HCT116 (cell line): ENCODE results near the gene PIGM. TPM values are rescaled to one million over a fixed set of nuclear protein-coding genes. Genes with fewer than 3 reads are reported as not detected.

Experiments used
- ATAC-seq: fragments of 200-7000 bp; cut with Tn5 transposase; 2 replicates; pipeline ENCODE4 v1.9.1; 2020; ENCODE audit warnings: mild to moderate bottlenecking, moderate library complexity
- BruUV-seq: library from RNA; stranded (reverse); fragments of 400-500 nt; replicated peaks from 2 replicates; lab custom pipeline; 2021; lab: Mats Ljungman, UMichigan
- CTCF ChIA-PET: fragments of 300-600 bp; sonication (Branson Sonifier 250); formaldehyde crosslinking; loops from one replicate; lab custom pipeline; 2021; ENCODE audit warnings: antibody characterized with exemption; lab: Charles Lee
- POLR2A ChIA-PET: fragments of 300-600, 350-600 bp; sonication (Branson Sonifier 250); formaldehyde crosslinking; loops from one replicate; lab custom pipeline; 2021; ENCODE audit warnings: antibody characterized with exemption; lab: Charles Lee
- RAD21 ChIA-PET, 2 experiments: fragments of 300-600 bp; sonication (Branson Sonifier 250); formaldehyde crosslinking; loops; one replicate each; lab custom pipeline; 2023; ENCODE audit warnings: low total read pairs in 2 of 2; ENCODE audit not compliant: uncharacterized antibody in 2 of 2, unreplicated experiment in 2 of 2, low non-redundant PET in 1 of 2; lab: Charles Lee
- DNase-seq: peaks from one replicate; pipeline ENCODE4 v3.0.0-alpha.2; 2010; ENCODE audit warnings: low read depth, low spot score
- H2AFZ ChIP-seq: fragments of 200-600 bp; shearing (Covaris generic), sonication (generic); 2 replicates; pipeline ENCODE4 v1.6.1; 2017; ENCODE audit warnings: low read depth, mixed run types, mixed read lengths, antibody characterized with exemption, low read length; ENCODE audit not compliant: poor library complexity, severe bottlenecking
- H3K27ac ChIP-seq: 2 replicates; pipeline ENCODE4 v1.5.1; 2012; ENCODE audit warnings: low read depth, low read length
- H3K27me3 ChIP-seq: fragments of 200-600 bp; sonication (generic); 2 replicates; pipeline ENCODE4 v1.6.1; 2016; ENCODE audit warnings: mixed run types, low read length, mixed read lengths; ENCODE audit not compliant: insufficient read depth
- H3K36me3 ChIP-seq, 2 experiments: fragments of 200-500 bp in 1 of 2; fragments of 200-600 bp in 1 of 2; sonication (Bioruptor generic) in 1 of 2; sonication (generic) in 1 of 2; 2 replicates each; pipeline versions ENCODE4 v1.5.1 to v1.6.1; 2014 to 2016; ENCODE audit warnings: low read length in 2 of 2, inconsistent platforms in 1 of 2, mixed read lengths in 1 of 2, mixed run types in 1 of 2; ENCODE audit not compliant: insufficient read depth in 2 of 2, control insufficient read depth in 1 of 2
- H3K4me1 ChIP-seq, 2 experiments: fragments of 200-600 bp in 1 of 2; sonication (generic) in 1 of 2; 2 replicates each; pipeline versions ENCODE4 v1.5.1 to v1.6.1; 2012 to 2017; ENCODE audit warnings: low read length in 2 of 2, inconsistent platforms in 1 of 2, mild to moderate bottlenecking in 1 of 2, mixed read lengths in 1 of 2, mixed run types in 1 of 2, moderate library complexity in 1 of 2; ENCODE audit not compliant: insufficient read depth in 2 of 2, control insufficient read depth in 1 of 2
- H3K4me2 ChIP-seq: fragments of 200-600 bp; sonication (generic); 2 replicates; pipeline ENCODE4 v1.6.1; 2017; ENCODE audit warnings: mixed run types, low read length, mixed read lengths
- H3K4me3 ChIP-seq, 2 experiments: fragments of 200-600 bp in 1 of 2; sonication (generic) in 1 of 2; replicated peaks in 1 of 2; 2 replicates each; pipeline ENCODE4 v1.5.1; 2011 to 2016; ENCODE audit warnings: low read length in 2 of 2, control low read depth in 1 of 2, low read depth in 1 of 2, mild to moderate bottlenecking in 1 of 2, mixed read lengths in 1 of 2, mixed run types in 1 of 2
- H3K79me2 ChIP-seq: fragments of 200-600 bp; sonication (generic); 2 replicates; pipeline ENCODE4 v1.6.1; 2017; ENCODE audit warnings: mild to moderate bottlenecking, mixed run types, low read length, moderate library complexity, mixed read lengths; ENCODE audit not compliant: insufficient read depth
- H3K9ac ChIP-seq: fragments of 200-600 bp; sonication (generic); 2 replicates; pipeline ENCODE4 v1.6.1; 2016; ENCODE audit warnings: low read length, mixed read lengths
- H3K9me2 ChIP-seq: fragments of 200-600 bp; sonication (generic), shearing (Covaris generic); 2 replicates; pipeline ENCODE4 v1.6.1; 2017; ENCODE audit warnings: mixed run types, mild to moderate bottlenecking, moderate library complexity; ENCODE audit not compliant: insufficient read depth
- H3K9me3 ChIP-seq, 2 experiments: fragments of 200-500 bp in 1 of 2; fragments of 200-600 bp in 1 of 2; sonication (Bioruptor generic) in 1 of 2; sonication (generic) in 1 of 2; 2 replicates each; pipeline ENCODE4 v1.6.1; 2014 to 2017; ENCODE audit warnings: low read length in 2 of 2, mixed read lengths in 2 of 2, inconsistent platforms in 1 of 2, low read depth in 1 of 2, mild to moderate bottlenecking in 1 of 2, mixed run types in 1 of 2, moderate library complexity in 1 of 2; ENCODE audit not compliant: control insufficient read depth in 1 of 2, insufficient read depth in 1 of 2
- H4K20me1 ChIP-seq: fragments of 200-600 bp; sonication (generic), shearing (Covaris generic); 2 replicates; pipeline ENCODE4 v1.6.1; 2017; ENCODE audit warnings: mixed run types, mild to moderate bottlenecking, moderate library complexity; ENCODE audit not compliant: insufficient read depth
- ATF3 ChIP-seq: IDR thresholded peaks from 2 replicates; pipeline ENCODE4 v1.6.1; 2012
- CBX3 ChIP-seq: IDR thresholded peaks from 2 replicates; pipeline ENCODE4 v1.6.1; 2012; ENCODE audit warnings: low read depth
- CEBPB ChIP-seq: IDR thresholded peaks from 2 replicates; pipeline ENCODE4 v1.6.1; 2012; ENCODE audit warnings: low read depth
- CTCF ChIP-seq, 3 experiments: fragments of 200-600 bp in 1 of 3; sonication (generic) in 1 of 3; IDR thresholded peaks in 2 of 3; conservative IDR thresholded peaks in 1 of 3; 2 replicates each; pipeline ENCODE4 v1.5.1; 2012 to 2017; ENCODE audit warnings: low read depth in 2 of 3, low read length in 2 of 3, antibody characterized with exemption in 1 of 3, borderline replicate concordance in 1 of 3, control low read depth in 1 of 3, mild to moderate bottlenecking in 1 of 3, mixed read lengths in 1 of 3, mixed run types in 1 of 3, moderate library complexity in 1 of 3; ENCODE audit not compliant: insufficient read depth in 1 of 3
- EGR1 ChIP-seq: IDR thresholded peaks from 2 replicates; pipeline ENCODE4 v1.6.1; 2012; ENCODE audit warnings: low read depth
- ELF1 ChIP-seq: IDR thresholded peaks from 2 replicates; pipeline ENCODE4 v1.6.1; 2012; ENCODE audit warnings: low read depth, borderline replicate concordance
- FOSL1 ChIP-seq: IDR thresholded peaks from 2 replicates; pipeline ENCODE4 v1.6.1; 2012; ENCODE audit warnings: low read depth
- JUND ChIP-seq: IDR thresholded peaks from 2 replicates; pipeline ENCODE4 v1.6.1; 2012
- MAX ChIP-seq: IDR thresholded peaks from 2 replicates; pipeline ENCODE4 v1.6.1; 2012
- POLR2A ChIP-seq: IDR thresholded peaks from 2 replicates; pipeline ENCODE4 v1.7.0; 2011; ENCODE audit warnings: borderline replicate concordance; ENCODE audit not compliant: insufficient read depth, insufficient read length; ENCODE audit errors: extremely low read depth
- RAD21 ChIP-seq: IDR thresholded peaks from 2 replicates; pipeline ENCODE4 v1.6.1; 2012; ENCODE audit warnings: low read depth, mild to moderate bottlenecking
- REST ChIP-seq: IDR thresholded peaks from 2 replicates; pipeline ENCODE4 v1.6.1; 2012; ENCODE audit warnings: low read depth
- SP1 ChIP-seq: IDR thresholded peaks from 2 replicates; pipeline ENCODE4 v1.6.1; 2012; ENCODE audit warnings: low read depth
- SRF ChIP-seq: IDR thresholded peaks from 2 replicates; pipeline ENCODE4 v1.6.1; 2012; ENCODE audit warnings: low read depth
- TCF7L2 ChIP-seq: IDR thresholded peaks from 2 replicates; pipeline ENCODE4 v1.7.0; 2011; ENCODE audit warnings: borderline replicate concordance, inconsistent platforms; ENCODE audit not compliant: insufficient read depth, insufficient read length; ENCODE audit errors: extremely low read depth
- YY1 ChIP-seq: IDR thresholded peaks from 2 replicates; pipeline ENCODE4 v1.6.1; 2011; ENCODE audit warnings: low read length, low read depth, moderate library complexity, mild to moderate bottlenecking; ENCODE audit not compliant: insufficient replicate concordance; ENCODE audit errors: extremely low read depth
- ZBTB33 ChIP-seq: IDR thresholded peaks from 2 replicates; pipeline ENCODE4 v1.6.1; 2011; ENCODE audit warnings: mild to moderate bottlenecking, low read length, moderate library complexity; ENCODE audit not compliant: insufficient replicate concordance; ENCODE audit errors: extremely low read depth
- ZFX ChIP-seq: fragments of 450-650 bp; IDR thresholded peaks from 2 replicates; pipeline ENCODE4 v1.6.1; 2017
- intact Hi-C: fragments of 100-400 bp; cut with micrococcal nuclease; formaldehyde crosslinking; loops from 2 replicates; pipeline ENCODE4 v1.10.0; 2022
- total RNA-seq: library from RNA; stranded (reverse); gene quantifications from one replicate; pipeline ENCODE4 v1.2.1, GENCODE V29; 2021; ENCODE audit not compliant: unreplicated experiment

PIGM gene
- total RNA-seq, 1 experiment from 2014 or later = 4.1 TPM

- no peaks in the 10 kb centered on the region for H3K9me3 ChIP-seq
- no peak overlapping the region for H3K9ac ChIP-seq
- H3K27ac ChIP-seq = no peak overlapping the region
- no peak for TF ChIP-seq RAD21
- TF ChIP-seq ELF1 = no peak
- TF ChIP-seq CTCF (IDR thresholded peaks at IDR 0.05 in 2 of 3, conservative IDR thresholded peaks at IDR 0.05 in 1 of 3; ENCODE audit: borderline replicate concordance in 1 of 3, insufficient read depth in 1 of 3, low read depth in 2 of 3, low read length in 2 of 3) = no peak
- no peak for TF ChIP-seq ZFX
- no peak for TF ChIP-seq ATF3
- no peak for TF ChIP-seq CEBPB
- no peak for TF ChIP-seq FOSL1
- TF ChIP-seq CBX3 = no peak
- TF ChIP-seq POLR2A = no peak
- TF ChIP-seq SP1 = no peak
- no peak for TF ChIP-seq REST
- TF ChIP-seq YY1 = no peak
- no peak for TF ChIP-seq ZBTB33
- no peak for TF ChIP-seq SRF
- TF ChIP-seq TCF7L2 = no peak
- TF ChIP-seq JUND = no peak
- no peak for TF ChIP-seq EGR1
- TF ChIP-seq MAX = no peak
- TF ChIP-seq, all 23 proteins: peak for 0
- no peaks in the 10 kb centered on the region for H3K79me2 ChIP-seq
- BruUV-seq = no TSS peak
- H3K4me2 ChIP-seq = no peak overlapping the region
- RAD21 ChIA-PET = no interaction called here
- no peak overlapping the region for H3K4me3 ChIP-seq
- CTCF ChIA-PET = no interaction called here
- intact Hi-C loops = no loop called here
- no peak for ATAC-seq
- POLR2A ChIA-PET = no interaction called here
- no peak for DNase-seq
- H2AFZ ChIP-seq = no peak overlapping the region
- H3K9me2 ChIP-seq = no peaks in the 10 kb centered on the region
- no peaks in the 10 kb centered on the region for H4K20me1 ChIP-seq
- peaks cover 4 to 6% of the 10 kb centered on the region in 2 experiments; a peak in 3 of 4 replicates for H3K4me1 ChIP-seq
- peaks cover 13% of the 10 kb centered on the region for H3K27me3 ChIP-seq
- H3K36me3 ChIP-seq = no peaks in the 10 kb centered on the region
These were observed 11.8 kb upstream of the PIGM start for GRCh38 chr1:160043543-160043942.
